HG03575 (cell line): ENCODE results near the gene HYPK.

Experiments used
- ATAC-seq: cut with Tn5 transposase; IDR thresholded peaks from one replicate; pipeline ENCODE4 v1.9.1; 2021; ENCODE audit not compliant: unreplicated experiment, insufficient number of reproducible peaks, low FRiP score; ENCODE audit errors: extremely low read depth

The HYPK gene, protein sequence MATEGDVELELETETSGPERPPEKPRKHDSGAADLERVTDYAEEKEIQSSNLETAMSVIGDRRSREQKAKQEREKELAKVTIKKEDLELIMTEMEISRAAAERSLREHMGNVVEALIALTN

DNA sequence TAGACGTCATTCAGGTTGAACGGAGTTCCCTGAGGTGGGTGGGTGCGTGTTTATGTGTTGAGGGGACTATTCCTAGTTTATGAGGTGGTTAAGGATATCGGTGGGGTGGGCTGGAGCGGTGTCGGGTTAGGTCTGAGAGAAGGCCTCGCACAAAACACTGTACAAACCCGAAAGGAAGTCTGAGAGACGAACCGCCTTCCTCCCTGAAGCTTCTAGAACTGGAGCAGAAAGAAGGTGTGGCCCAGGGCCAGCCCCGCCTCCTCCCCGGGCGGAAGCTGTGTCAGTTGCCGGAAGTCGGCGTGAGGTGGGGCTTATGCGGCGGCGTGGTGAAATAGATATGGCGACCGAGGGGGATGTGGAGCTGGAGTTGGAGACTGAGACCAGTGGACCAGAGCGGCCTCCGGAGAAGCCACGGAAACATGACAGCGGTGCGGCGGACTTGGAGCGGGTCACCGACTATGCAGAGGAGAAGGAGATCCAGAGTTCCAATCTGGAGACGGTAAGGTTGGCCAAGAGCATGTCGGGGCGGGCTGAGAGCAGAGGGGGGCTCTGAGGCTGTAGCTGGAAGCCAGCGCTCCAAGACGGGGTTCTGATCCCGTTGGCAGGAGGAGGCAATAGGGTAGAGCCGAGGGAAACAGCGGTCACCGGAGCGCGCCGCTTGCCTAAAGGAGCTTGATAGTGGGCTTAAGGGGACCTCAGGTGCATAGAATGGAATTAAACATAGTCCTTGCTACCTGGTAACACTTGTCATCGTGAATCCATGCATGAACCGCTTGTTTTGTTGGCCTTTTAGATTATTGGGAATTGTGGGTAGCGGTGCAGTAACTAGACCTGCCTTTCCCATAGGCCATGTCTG is at the start of gene HYPK:
Gene HYPK (plus strand): TSS at position 314 of the 856 bp plus-strand sequence. CDS start 24 bp downstream, at position 338.
- ATAC-seq, result no peak

DNA sequence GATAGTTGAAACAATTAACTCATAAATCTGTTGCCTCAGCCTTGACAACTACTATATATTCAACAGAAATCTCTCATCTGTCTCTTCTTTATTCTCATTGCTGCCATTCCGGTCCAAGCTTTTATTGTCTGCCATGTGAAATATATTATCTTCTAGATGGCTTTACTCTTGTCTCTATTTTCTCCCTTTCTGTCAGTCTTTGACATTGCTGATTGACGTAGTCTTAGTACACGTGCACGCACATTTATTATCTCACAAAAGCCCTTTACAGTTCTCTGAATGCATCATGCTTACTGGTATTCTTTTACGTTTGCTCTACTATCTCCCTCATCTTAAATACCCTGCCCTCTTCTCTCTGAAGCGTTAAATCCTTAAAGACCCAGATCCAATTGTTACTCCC is 48.5 kb upstream of the HYPK start:
- no peak for ATAC-seq

DNA sequence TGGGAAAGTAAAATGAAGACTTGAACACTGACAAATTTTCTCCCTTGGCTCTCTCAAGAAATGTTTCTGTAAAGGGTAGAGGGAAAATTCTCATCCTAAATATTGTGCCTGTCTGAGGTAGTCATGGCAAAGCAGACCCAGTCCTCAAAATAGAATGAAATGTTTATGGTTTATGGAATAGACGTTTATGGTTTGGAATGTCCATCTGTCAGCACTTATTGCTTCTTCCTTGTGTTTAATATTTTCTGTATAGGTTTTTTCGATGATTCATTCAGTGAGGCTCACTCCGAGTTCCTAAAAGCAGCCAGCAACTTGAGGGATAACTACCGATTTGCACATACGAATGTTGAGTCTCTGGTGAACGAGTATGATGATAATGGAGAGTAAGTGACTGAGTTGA is 37.6 kb upstream of the HYPK start:
- ATAC-seq, result no peak

DNA sequence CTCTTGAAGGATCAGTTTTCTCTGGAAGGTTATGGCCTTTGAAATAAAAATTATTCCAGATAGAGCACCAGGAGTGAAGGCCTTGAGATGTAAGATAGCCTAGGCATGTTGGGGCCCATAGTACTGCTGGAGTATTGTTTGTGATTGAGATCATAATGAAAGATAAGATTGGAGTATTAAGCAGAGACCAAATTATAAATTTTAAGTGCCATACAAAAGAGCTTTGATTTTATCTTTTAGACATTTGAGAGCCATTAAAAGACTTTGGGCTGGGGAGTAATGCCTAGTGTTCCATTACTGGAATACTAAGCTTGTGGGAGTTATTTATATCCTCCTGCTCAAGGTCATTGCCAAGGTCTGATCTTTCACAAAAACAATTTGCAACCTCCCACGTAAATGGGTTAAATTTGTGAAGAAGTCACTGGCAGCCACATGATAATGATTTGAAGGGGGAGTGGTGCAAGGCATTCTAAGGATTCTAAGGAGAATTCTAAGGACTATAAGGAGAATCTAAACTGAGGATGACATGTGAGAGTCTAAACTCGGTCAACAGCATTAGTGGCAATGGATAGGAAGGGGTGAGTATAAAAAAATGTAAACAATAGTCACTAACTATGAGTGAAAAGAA is 36.5 kb upstream of the HYPK start:
- no peak for ATAC-seq

DNA sequence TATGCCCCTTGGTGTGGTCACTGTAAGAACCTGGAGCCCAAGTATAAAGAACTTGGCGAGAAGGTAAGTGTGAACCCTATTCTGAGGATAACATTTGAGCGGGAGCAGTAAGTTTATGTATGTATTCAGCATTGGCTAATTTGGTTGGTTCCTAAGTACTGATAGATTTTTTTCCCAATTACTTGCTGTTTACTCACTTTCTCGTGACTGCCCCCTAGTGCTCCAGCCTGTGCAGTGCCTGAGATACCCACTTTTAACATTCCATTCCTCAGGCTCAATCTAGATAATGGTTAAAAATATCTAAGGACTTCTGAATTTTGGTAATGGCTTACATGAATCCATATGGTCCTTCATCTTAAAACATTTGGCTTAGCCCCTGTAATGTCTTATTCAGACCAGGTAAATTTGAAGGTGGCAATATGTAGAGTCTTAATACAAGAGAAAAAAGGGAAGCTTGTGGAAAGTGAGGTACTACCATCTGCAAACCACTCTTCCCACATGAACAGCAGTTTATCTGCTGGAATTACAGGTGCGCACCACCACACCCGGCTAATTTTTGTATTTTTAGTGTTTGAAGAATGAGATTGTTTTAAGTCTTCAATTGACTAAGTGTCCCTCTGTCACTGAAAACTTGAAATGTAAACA is 30.7 kb upstream of the HYPK start:
- ATAC-seq, result no peak

DNA sequence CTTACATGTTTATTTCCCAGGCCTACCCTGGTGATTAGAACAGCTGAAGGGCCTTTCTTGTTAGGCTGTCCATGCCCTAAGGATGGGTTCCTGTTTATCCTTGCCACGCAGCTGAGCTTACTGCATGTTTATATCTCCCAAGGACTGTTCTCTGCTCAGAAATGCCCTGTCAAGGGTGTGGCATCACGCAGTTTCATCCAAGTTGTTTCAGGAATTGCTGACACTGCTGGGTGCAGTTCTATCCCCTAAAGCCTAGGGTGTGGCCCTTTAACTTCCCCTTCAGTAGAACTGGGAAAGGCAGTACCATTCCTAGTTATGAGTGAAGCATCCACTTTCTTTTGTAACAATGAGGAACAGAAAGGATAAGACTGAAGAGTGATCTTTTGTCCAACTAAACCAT is 28.6 kb upstream of the HYPK start:
- no peak for ATAC-seq

DNA sequence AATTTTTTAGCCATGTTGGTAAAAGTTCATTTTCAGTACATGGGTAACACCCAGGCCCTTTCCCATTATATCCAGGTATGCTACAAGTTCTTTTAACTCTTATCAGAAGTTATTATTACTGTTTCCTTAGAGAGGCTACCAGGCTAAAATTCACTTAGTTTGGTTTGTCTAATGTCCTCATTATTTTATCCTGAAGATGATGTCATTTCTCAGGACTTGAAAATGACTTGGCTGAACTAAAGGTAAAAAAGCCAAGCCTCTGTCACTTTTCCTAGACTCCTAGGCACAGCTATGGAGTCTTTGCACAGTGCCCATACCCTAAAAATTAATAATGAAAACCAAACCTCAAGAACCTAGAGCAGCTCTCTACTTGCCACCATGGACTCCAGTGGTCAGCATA is 27.8 kb upstream of the HYPK start:
- ATAC-seq, result no peak

DNA sequence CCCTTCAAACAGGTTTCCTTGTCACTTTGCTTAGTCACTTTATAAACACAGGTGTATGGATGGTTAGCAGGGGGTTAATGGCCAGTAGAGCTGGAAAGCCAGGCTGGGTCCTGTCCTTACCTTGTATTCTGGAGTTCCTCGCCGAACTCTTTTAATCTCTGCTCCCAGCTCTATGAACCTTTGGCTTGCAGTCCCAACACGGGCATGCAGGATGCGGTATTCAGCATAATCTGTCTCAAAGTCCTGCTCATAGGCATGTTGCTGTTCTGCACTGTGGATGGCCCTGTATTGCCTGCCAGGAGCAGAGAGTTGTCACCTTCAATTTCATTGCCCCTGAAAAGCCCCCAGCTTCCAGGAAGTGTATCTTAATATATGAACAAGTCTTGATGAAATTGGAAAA is 26.3 kb upstream of the HYPK start:
- no peak for ATAC-seq

DNA sequence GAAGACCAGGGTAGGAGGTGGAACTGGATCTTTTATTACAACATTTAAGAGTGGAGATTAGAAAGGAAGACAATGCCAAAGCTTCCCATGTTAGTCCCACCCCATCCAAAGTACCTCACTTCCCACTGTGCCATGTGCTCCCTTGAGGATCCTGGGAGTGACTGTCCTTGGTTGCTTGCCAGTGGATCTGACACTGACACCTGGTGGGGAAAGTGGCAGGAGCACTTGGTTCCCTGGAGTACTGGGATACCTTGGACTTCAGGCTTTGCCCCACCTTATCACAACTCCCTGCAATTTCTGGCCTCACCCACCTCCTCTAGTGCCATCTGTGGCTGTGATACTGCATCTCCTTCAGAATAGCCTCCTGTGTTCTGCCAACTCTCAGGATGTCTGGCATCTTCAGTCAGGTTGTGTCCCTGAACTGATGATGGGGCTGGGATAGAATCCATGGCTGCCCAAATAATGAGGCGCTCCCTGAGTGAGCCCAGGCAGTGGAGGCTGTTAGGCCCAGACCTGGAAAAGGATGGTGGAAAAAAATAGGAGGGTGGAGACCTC is 24.9 kb upstream of the HYPK start:
- no peak for ATAC-seq

DNA sequence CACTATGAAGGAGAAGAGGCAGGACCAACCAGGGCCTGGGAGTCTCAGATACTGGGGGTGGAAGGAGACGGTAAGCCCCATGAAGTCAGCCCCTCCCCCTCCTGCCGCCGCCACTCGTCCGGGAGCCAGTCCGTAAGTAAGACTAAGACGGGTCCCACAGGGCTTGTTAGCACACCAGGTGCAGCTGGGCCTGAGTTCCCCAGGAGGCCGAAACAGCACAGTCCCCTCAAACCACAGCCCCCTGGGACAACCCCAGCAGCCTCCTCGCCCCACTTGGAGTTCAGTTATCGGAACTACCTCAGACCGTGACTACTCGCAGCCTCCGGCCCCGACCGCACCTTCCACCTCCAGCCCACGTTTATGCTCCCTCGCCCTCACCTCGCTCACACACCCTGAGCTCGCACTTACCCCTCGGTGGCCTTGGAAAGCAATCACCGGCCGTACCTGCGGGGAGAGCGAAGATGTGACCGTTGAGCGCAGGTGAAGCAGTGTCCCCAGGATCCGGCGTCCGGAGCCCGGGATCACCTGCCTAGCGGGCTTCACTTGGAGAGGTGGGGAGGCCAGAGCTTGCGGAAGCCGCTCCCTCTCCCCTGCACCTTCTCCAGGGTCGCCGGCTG is 24.2 kb upstream of the HYPK start:
- ATAC-seq, result no peak

DNA sequence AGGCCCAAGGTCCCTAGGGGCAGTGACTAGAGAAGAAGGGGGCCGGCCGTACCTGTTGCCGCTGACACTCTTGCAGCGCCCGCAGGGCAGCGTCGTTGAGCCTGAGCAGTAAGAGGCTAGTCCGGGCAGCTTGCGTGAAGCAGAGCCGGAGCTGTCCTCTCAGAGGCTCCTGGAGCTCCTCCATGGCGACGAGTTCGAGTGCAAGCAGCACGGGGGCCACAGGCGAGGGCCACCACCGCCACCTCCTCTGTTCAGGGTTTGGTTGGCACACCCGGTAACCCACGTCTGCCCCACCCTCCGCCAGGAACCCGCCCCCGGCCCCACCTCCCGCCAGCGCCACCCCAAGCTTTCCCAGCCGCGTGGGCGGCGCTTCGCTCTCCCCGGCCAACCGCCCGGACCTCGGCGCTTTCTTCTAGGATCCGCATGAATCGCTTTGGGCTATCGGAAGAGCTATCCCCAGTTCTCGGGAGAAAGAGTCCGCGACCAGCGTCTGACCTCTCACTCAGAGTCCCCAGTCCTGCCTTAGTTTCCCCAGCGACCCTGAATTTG is 23.6 kb upstream of the HYPK start, which contains the start of gene ELL3:
Gene ELL3 (minus strand): TSS at position 249 of the 549 bp plus-strand sequence. CDS start 65 bp downstream, at position 184.
- no peak for ATAC-seq

DNA sequence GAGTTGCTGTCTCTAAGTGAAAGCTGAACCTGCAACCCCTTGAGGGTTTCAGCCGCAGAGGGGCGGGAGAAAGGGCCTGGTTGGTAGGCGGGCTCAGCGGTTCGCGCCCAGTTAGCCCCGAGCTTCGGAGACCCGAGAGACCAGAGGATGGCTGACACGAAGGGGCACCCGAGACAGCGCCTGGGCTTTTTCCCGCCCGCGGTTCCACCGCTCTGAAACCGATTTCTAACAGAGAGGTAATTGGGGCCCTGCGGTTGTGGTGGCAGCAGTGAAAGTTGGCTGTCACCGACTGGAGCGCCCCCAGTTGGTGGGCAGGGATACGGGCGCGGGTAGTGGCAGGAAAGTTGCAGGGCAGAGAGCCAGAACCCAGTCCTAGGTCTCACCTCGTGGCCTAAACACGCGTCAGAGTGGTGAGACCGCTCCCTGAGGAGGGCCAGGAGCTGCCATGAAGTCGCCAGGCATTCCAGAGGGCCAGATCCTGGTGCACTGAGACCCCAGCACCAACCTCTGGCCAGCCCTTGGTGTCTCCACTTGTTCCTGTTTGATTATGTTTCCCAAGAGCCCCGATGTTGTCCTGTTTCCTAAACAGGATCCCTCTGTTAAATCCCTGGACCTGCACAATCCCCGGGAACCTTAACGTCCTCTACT is 23.0 kb upstream of the HYPK start:
- ATAC-seq, result no peak

DNA sequence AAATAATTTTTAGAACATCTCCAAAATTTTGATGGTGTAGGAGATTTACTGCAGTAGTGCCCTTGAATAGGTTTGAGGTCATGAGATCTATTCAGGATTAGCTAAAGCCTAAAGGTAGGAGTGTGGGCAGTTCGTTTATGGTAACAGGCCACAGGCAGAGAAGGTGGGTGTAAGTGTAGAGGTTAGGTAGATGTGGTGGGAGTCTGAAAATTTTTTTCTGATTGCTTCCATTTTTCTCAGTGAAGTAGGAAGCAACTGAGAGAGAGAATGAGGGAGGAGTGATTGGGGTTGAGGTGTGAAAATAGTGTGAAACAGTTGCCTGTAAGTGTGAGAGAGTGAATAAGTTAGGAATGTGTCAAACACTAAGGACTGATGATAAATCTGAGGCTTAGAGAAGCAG is 21.4 kb upstream of the HYPK start:
- no peak for ATAC-seq

DNA sequence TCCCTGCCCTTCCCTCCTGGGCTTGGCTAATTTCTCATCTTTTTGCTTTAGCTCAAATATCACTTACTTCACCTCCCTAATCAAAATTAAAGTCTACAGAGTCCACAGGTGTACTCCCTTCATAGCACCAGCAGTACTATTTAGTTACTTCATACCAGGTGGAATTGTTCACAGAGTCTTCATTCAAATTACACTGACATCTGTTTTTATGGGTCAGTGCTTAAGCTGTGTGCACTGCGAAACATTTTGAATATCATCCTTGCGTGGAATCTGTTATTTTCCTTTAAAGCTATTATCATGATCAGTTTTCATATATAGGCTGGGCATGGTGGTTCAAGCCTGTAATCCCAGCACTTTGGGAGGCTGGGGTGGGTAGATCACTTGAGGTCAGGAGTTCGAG is 11.0 kb upstream of the HYPK start:
- ATAC-seq, result no peak

DNA sequence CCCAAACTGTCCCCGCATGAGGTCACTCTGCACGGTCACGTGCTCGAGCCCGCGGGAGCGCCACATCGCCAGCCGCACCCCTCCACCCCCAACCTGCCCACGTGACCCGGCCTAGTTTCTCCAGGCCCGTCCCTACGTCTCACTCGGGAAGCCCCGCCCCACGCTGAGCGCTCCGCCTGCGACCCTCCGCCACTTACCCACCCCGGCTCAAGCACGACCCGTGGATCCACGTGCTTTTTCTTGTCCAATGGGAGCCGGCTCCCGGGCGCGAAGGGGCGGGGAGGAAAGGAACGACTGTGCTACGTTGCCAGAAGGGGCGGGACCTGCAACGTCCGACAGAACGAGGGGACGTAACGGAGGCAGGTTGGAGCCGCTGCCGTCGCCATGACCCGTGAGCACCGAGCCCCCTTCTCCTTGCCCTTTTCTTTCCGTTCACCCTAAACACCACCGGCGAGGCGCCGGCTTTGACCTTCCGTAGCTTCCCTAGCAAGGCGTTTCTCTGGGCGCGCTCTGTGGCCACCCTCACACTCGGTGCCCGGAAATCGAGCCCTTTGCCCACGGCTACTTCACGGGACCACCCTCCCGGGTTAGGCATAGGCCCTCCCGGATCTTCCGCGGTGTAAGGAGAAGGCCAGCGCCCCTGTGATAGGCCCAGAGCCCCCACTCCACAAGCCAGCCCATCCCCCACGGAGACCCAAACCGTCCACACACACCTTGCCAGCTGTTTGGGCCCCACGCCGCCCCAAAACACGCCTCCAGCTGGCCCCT is 8.2 kb upstream of the HYPK start, which contains the start of gene SERF2:
Gene SERF2 (plus strand): TSS at position 328 of the 768 bp plus-strand sequence. CDS start 57 bp downstream, at position 385.
- ATAC-seq, result no peak

DNA sequence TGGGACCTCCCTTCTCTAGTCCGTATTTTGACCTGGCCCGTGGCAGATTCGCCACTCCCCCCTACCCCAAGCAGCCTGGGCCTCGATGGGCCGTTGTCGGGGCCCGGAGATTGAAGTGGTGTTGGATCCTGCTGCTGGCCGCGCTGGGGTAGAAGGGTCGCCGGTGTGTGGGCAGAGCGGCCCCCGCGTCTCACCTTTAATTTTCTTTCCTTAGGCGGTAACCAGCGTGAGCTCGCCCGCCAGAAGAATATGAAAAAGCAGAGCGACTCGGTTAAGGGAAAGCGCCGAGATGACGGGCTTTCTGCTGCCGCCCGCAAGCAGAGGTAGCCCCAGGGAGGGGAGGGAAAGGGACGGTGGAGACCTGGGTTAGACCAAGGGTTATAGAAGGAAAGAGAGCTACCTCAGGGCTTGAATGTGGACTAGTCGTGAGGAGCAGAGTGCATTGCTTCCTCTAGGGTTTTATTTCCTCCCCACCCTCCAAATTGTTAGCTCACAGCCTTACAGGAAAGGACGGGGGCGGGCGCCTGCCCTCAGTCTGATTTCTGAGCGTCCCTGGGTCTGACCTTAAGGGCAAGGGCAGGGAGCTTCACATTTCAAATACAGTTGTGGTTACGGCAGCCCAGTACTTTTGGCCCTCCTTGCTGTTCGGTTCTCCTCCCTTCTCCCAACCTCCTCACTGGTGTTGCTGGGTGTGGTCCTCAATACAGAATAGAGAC is 7.5 kb upstream of the HYPK start:
- ATAC-seq, result no peak

DNA sequence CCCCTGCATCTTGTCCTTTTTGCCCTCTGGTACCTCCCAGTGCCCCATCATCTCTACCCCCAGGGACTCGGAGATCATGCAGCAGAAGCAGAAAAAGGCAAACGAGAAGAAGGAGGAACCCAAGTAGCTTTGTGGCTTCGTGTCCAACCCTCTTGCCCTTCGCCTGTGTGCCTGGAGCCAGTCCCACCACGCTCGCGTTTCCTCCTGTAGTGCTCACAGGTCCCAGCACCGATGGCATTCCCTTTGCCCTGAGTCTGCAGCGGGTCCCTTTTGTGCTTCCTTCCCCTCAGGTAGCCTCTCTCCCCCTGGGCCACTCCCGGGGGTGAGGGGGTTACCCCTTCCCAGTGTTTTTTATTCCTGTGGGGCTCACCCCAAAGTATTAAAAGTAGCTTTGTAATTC is 6.8 kb upstream of the HYPK start:
- no peak for ATAC-seq
